ENCODE measurements around the gene DOCK2.

The DOCK2 gene

DNA sequence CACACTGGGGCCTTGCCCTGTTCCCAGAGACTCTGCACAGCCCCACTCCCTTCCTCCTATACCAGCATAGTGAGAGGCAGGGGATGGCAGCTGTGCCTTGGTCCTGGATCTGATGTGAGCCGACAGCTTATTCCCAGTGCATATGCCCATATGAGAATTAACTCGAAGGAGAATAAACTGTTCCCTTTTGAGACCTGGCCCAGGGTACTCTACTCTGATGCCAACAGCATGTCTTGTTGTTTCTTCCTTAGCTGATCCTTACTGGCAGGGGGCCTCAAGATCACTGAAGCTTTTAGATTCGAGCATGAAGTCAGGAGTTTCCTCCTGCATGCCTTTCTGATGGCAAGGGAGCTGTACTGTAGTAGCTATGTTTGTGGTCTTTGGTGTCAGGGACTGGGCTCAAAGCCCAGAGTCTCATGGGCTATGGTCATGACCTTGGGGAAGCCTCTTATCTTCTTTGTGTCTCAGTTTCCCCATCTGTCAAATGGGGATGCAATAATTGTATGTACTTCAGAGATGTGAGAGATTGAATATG is 57.1 kb downstream of the DOCK2 start:
- DNase-seq: no peak

DNA sequence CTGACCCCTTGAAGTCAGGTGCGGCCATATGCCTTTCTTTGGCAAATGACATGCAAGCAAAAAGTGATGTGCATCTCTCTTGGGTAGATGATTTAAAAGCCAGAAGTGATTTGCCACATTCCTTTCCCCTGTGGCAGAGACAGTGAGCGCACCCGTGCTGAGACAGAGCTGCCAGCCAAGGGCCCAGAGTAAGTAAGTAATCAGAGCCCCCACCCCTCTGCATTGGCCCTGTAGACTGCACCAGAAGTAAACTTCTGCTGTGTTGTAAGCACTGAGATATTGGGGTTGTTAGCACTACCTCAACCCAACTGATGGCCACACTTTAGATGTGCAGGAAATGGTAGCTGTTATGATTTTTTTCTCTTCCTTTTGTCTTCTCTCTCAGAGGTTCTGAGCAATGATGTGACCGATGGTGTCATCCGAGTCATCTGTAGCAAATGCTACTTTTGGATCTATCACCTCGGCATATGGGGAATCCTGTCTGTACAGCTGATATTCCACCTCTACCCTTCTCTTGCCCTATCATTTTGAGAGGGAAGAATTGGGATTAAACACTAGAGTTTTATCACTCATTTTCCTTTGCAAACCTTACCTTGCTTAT is 58.0 kb downstream of the DOCK2 start:
- no peak for DNase-seq

DNA sequence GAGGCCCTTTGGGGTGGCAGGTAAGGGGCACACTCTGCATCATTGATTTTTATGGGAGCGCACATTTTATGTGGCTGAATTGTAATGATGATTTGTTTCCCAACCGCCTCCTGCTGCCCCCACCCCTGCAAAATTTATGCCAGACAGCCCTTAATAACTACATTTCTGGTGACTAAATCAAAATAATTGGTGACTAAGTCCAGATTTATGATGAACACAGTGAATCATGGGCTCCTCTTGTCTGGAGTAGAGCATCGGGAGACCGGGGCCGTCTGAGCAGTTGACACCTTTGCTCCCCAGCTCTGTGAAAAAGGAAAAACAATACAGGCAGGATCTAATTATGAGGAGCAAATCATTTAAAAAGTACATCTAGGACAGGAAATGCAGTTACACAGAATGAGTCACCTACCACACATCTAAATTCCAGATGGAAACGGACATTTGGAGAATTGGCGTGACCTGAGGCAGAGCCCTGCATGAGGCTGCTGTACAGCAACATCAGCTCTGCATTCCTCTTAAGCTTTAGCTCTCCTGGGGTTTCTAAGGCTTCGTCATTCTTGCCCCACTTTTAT is 58.9 kb downstream of the DOCK2 start:
- no peak for DNase-seq

- DNase-seq: no peak
These were observed 59.8 kb downstream of the DOCK2 start for GRCh38 chr5:169696621-169697510.

DNA sequence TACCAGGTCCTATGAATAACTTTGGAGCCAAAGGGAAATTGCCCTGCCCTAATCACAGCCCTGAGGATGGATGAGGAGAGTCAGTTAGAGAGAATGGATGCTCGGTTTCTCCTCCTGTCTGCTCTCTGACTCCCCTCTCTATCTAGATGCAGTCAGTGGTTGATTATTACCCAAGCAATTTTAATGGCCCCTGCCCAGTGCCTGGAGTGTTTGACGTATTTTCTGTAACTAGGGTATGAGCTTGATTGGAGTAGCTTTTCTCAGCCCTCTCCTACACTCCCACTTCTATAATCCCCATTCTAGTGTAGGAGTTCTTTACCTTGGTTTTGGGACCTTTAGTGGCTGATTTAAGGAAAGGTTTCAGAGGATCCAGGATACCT is 60.4 kb downstream of the DOCK2 start:
- DNase-seq: no peak

DNA sequence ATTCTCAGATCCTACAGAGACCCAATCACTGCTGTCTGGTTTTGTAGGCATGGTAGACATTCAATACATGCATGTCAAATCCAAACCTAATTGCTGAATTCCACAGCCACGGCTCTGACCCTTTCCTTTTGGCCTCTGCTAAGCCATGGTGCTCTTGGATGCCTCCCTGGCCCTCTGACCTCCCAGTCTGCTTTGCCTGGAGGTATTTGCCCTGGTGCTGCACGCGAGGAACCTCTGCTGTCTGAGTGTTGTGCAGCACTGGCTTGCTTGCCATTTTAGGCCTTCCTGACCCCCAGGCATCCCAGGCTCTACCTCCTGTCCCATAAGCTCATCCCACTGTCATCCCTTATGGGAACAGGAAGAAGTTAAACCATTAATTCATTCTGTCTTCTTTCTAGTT is 60.9 kb downstream of the DOCK2 start:
- no peak for DNase-seq

- no peak for DNase-seq
These were observed 63.5 kb downstream of the DOCK2 start for GRCh38 chr5:169700611-169701010.

DNA sequence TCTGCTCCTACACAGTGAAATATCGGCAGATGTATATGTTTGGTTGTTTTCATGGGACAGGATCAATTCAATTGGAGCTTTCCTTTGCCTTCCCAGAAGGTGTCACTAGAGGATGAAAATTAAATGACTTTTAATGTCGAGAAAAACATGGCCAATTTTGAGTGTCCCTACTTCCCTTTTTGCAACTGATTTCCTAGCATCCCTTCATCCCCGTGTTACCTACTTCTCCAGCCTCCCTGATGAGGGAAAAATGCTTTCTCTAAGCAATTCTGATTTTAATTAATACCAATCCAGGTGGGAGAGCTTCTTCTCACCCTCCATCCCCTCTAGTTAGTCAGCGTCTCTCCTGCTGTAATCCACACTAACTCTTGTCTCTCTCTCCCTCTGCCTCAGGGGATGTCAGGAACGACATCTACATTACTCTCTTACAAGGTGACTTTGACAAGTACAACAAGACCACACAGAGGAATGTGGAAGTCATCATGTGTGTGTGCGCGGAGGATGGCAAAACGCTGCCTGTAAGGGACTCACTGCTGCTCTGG is 64.9 kb downstream of the DOCK2 start:
- DNase-seq: no peak

DNA sequence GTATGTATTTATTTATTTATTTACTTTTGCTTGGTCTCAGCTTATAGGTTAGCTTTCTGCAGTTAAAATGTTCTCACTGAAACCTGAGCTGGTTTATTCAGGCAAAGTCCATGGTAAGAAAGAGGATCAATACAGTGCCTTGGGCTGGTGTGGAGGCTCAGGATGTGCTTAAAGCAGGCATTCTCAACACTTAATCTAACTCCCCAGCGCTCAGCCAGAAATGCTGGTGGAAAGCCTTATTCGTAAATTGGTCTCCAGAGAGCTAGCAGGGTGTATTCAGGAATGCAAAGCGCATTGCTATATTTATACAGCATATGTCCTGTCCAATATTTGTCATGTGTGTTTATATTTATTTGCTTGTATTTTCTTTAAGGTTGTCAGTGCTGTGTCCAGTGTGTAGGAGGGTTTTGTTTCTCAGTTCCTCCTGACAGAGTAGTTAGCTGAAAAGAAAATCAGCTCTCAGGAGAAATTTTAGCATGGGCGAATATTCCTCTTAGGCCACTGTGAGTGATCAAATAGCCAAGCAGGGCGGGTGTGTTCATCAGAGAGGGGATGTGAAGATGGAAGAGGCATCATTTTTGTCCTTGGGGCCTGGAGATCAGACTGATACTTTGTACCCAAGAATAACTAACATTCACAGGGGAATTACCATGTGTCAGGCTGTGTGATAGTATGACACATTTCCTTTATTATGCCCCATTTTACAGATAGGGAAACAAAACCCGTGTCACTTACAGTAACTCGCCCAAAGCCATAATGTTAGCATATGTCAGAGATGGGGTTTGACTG is 65.8 kb downstream of the DOCK2 start:
- no peak for DNase-seq

DNA sequence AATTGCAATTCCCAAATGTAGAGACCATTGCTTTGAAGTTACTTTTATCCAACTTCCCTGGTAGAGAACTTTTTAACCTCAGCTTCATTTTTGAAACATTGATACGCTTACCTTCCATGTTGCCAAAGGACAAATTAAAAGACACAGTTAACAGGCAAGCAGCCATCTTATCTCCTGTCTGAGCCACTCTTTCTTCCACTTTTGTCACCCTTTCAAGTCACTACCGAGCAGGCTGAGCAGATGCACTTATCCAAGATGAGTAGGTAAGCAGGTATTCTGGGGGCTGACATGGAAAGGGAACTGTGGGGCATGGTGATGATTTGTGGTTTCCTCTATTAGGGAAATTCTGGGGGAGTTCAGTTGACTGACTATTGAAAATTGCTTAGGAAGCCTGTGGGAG is 66.7 kb downstream of the DOCK2 start:
- DNase-seq: no peak

- DNase-seq: no peak
These were observed 68.2 kb downstream of the DOCK2 start for GRCh38 chr5:169705322-169705721.

GRCh38 chr5:169706071-169706470 is 69.0 kb downstream of the DOCK2 start:
- no peak for DNase-seq

- DNase-seq: no peak
These were observed 69.8 kb downstream of the DOCK2 start for GRCh38 chr5:169706758-169707450.

GRCh38 chr5:169707686-169708085 is 70.6 kb downstream of the DOCK2 start:
- no peak for DNase-seq

DNA sequence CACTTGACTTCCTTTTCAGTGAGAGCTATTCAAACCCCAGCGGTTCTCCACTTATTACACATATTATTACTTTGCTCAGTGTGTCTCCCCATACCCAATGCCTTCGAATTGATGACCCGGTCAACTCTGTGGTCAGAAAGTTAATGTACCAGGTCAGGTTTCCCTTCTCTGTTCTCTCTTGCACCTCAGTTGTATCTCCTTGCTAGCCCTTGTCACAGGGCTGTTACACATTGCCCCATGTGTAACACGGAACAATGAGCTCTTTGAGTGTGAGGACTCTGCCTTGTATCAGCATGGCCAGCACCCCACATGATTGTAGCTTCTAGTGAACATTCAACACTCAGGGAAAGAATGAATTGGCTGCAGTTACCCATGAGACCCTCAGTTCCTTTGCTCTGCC is 73.6 kb downstream of the DOCK2 start:
- DNase-seq: no peak

GRCh38 chr5:169711551-169712225 is 74.6 kb downstream of the DOCK2 start:
- no peak for DNase-seq

DNA sequence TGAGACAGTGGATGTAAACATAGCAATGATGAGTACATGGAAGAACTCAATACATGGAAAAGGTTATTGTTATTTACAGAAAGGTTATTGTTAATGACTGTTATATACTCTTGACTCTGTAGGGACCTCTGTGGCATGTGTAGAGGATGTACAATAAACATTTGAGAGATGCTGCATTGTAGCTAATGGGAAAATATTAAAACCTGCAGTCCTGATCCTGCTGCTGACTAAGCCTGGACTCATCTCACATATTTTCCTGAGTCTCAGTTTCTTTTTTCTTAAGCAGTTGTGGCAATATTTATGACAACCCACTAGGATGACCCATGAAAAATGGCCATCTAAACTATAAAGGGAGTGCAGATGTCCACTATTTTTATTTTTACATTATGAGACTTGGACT is 75.4 kb downstream of the DOCK2 start:
- no peak for DNase-seq

GRCh38 chr5:169716287-169716686 is 79.2 kb downstream of the DOCK2 start:
- no peak for DNase-seq

GRCh38 chr5:169717288-169717687 is 80.2 kb downstream of the DOCK2 start:
- DNase-seq: peak; percentile 29

DNA sequence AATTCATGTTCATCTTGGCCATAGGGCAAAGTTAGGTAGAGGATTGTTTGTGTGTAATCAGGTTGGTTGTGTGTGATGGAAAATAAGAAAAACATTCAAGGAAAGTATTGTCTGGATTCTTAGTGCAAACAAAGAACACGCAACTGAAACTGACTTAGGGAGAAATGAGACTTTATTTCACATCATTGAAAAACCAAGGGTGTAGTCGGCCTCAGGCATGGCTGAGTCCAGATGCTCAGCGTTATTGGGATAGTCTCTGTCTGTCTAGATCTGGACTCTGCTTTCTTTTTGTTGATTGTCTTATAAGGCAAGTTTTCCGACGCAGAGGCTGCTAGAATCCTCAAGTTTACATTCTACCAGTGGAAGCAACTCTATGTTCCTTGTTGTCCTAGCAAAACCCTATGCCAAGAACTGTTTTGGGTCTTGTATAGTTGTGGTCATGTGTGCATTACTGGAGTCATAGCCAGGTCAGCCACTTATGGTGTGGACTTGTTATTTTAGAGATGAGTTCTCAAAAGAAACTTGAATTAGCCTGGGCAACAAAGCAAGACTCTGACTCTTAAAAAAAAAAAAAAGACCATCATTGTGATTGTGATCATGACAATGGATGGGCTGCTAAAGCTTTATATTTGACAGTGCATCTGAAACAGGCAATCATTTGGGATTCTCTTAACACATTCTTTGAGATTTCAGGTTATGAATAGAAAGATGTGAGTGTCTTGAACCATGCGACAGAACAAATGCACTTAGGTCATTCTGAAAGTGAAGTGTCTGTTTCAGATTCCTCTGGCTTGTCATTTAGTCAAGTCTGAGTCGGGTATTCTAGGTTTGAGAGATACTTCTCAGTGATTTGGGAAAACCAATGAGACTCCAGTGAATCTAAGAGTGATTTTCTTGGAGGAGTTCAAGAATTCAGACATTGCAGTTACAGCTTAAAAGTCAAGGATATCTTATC is 82.6 kb downstream of the DOCK2 start:
- no peak for DNase-seq
